ENCODE results near the gene RNF112. TPM values are rescaled to one million over a fixed set of nuclear protein-coding genes. Genes with fewer than 3 reads are reported as not detected.

RNF112 gene
- total RNA-seq, 1 experiment from 2014 or later = 0.81 TPM

DNA sequence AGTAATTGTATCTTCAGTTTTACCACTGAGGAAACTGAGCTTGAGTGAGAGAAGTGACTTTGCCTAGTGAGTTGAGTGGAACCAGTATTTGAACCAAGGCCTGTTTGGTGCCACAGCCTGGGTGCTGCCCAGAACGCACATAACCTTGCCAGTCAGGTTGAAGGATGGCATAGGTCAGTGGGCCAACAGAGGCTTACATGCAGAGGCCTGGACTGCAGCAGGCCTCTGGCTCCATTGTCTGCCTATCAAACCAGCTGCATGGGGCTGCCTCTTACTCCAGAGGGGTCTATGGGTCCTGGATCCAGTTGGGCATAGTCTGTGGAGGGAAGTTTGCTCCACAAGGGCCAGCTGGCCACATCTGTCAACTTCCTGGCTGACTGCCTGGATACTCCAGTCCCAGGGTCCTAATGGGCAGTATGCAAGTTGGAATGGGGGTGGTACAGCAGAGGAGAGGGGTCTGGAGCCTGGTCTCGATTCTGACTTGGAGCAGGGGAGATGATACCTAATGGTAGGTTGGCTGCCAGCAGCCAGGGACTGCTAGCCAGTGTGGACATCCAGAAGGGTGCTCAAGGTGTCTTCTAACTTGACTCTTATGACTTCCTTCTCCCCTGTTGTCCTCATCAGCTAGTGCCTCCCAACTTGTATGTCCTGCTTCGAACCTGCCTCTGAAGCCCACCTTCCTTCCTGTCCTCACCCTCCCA lies 11.1 kb upstream of the RNF112 start:
- H3K56ac ChIP-seq (ENCODE audit: insufficient read length, low read depth, low read length) = no peak overlapping the region
- H3K79me1 ChIP-seq (ENCODE audit: insufficient read depth, low read depth, low read length, poor library complexity, severe bottlenecking) = no peaks in the 10 kb centered on the region
- no peak overlapping the region for H4K5ac ChIP-seq (ENCODE audit: insufficient read length, low read depth, low read length)
- no peak overlapping the region for H3K18ac ChIP-seq (ENCODE audit: insufficient read length, low read depth, low read length)
- peaks cover 9 to 18% of the 10 kb centered on the region in 2 experiments for H3K4me1 Mint-ChIP-seq
- H4K20me1 ChIP-seq (ENCODE audit: control insufficient read depth, insufficient read depth, insufficient read length) = no peaks in the 10 kb centered on the region
- no peak overlapping the region for H3K4me2 ChIP-seq (ENCODE audit: insufficient read depth, insufficient read length, low read length)
- no peaks in the 10 kb centered on the region; a peak in 1 of 5 replicates for H3K9me3 Mint-ChIP-seq
- no peak overlapping the region for H2BK12ac ChIP-seq (ENCODE audit: insufficient read length, low read depth, low read length)
- H3K23me2 ChIP-seq (ENCODE audit: insufficient read length, low read depth, low read length, poor library complexity, severe bottlenecking) = no peaks in the 10 kb centered on the region
- H3K4me1 ChIP-seq (ENCODE audit: insufficient read depth, low read length) = no peaks in the 10 kb centered on the region; the same call in 1 of the 2 replicates
- no peak overlapping the region for H3T11ph ChIP-seq (ENCODE audit: low read length)
- H3K14ac ChIP-seq (ENCODE audit: insufficient read depth, low read length) = no peak overlapping the region
- no peak overlapping the region for H2AK5ac ChIP-seq (ENCODE audit: insufficient read length, low read length)
- no peak overlapping the region for H3K27ac Mint-ChIP-seq
- H3K27me3 ChIP-seq (ENCODE audit: insufficient read depth, low read length) = no peaks in the 10 kb centered on the region
- no peaks in the 10 kb centered on the region for H3K9me3 ChIP-seq (ENCODE audit: control insufficient read depth, low read depth, low read length)
- H2BK15ac ChIP-seq (ENCODE audit: low read depth, low read length) = no peak overlapping the region
- no peak overlapping the region for H2BK5ac ChIP-seq (ENCODE audit: insufficient read length, low read length)
- no peak overlapping the region for H2AFZ ChIP-seq (ENCODE audit: low read length)
- H3K36me3 Mint-ChIP-seq (ENCODE audit: insufficient read depth in 1 of 3, low read depth in 3 of 3) = peaks cover 0 to 5% (median 0%) of the 10 kb centered on the region in 3 experiments; a peak in 1 of 7 replicates
- H3K4me3 Mint-ChIP-seq = no peak overlapping the region
- H3K23ac ChIP-seq (ENCODE audit: insufficient read length, low read depth, low read length) = no peak overlapping the region
- no peaks in the 10 kb centered on the region for H3K79me2 ChIP-seq (ENCODE audit: insufficient read depth, low read length)
- DNase-seq = no peak
- WGBS (ENCODE audit: extremely low coverage, insufficient read length, low lambda C conversion rate) = no CpG with 5 or more reads among the region's 3 CpGs
- no peak overlapping the region for H4K8ac ChIP-seq (replicated peaks; ENCODE audit: insufficient read length, low read depth, low read length)
- H3K27me3 Mint-ChIP-seq (ENCODE audit: low read depth) = no peaks in the 10 kb centered on the region; the same call in 1 of the 2 replicates
- no peak overlapping the region for H4K91ac ChIP-seq (ENCODE audit: insufficient read length, low read depth, low read length)
- no peak overlapping the region for H3K9ac ChIP-seq (ENCODE audit: extremely low read depth, insufficient read length, low read length)
- H2BK20ac ChIP-seq (ENCODE audit: low read depth, low read length, poor library complexity, severe bottlenecking) = no peak overlapping the region
- no peak overlapping the region for H3K4ac ChIP-seq (ENCODE audit: low read depth, low read length)
- H3K27ac ChIP-seq (ENCODE audit: insufficient read length, low read depth, low read length) = no peak overlapping the region
- no peak overlapping the region for H2BK120ac ChIP-seq (ENCODE audit: low read depth, low read length, poor library complexity, severe bottlenecking)
- TF ChIP-seq CTCF (conservative IDR thresholded peaks at IDR 0.05) = no peak

Measured in H9 (cell line).